Left renal cortex interstitium (tissue), 4 donors: Measurements from ENCODE around the gene TMEM203. TPM values are rescaled to one million over a fixed set of nuclear protein-coding genes. Genes with fewer than 3 reads are reported as not detected.

ENCODE experiments used
- polyA plus RNA-seq, 4 donors: library from polyadenylated mRNA; unstranded; fragments of 120-200 nt; gene quantifications; one replicate each; pipeline ENCODE4 v1.2.1, GENCODE V29; 2013; ENCODE audit not compliant: insufficient read length in 4 of 4

Gene TMEM203
- polyA plus RNA-seq, 4 donors, result 37.2 to 53.2 (median 43.5) TPM

Other genes starting within 250 kb of the TMEM203 start
- gene PTGDS, start 228.1 kb downstream of the TMEM203 start, polyA plus RNA-seq, result 10 to 100 TPM; 34.0 to 80.6 (median 34.4) TPM
- under 1 TPM in 3 of 4 donors, not detected in 1; 0.08 to 0.41 (median 0.17) TPM for gene LCNL1, start 222.7 kb downstream of the TMEM203 start, polyA plus RNA-seq
- 10 to 100 TPM; 22.4 to 53.2 (median 41.4) TPM for gene PAXX, start 213.2 kb downstream of the TMEM203 start, polyA plus RNA-seq
- 1 to 10 TPM in 1 of 4 donors, under 1 TPM in 3; 0.49 to 1.2 (median 0.74) TPM for gene CLIC3, start 209.1 kb downstream of the TMEM203 start, polyA plus RNA-seq
- 10 to 100 TPM; 36.4 to 60.9 (median 55.4) TPM for gene ABCA2, start 177.4 kb downstream of the TMEM203 start, polyA plus RNA-seq
- under 1 TPM in 2 of 4 donors, not detected in 2; 0.08 to 0.12 TPM for gene FUT7, start 173.6 kb downstream of the TMEM203 start, polyA plus RNA-seq
- 10 to 100 TPM; 19.8 to 46.8 (median 34.4) TPM for gene NPDC1, start 159.5 kb downstream of the TMEM203 start, polyA plus RNA-seq
- 1 to 10 TPM; 2.8 to 6.0 (median 5.1) TPM for gene ENTPD2, start 151.6 kb downstream of the TMEM203 start, polyA plus RNA-seq
- gene SAPCD2, start 135.1 kb downstream of the TMEM203 start, polyA plus RNA-seq, result 10 to 100 TPM in 1 of 4 donors, 1 to 10 TPM in 3; 5.5 to 10.0 (median 8.6) TPM
- gene UAP1L1, start 128.1 kb downstream of the TMEM203 start, polyA plus RNA-seq, result 1 to 10 TPM; 4.2 to 7.4 (median 5.9) TPM
- 10 to 100 TPM; 46.5 to 70.7 (median 63.1) TPM for gene MAN1B1, start 118.7 kb downstream of the TMEM203 start, polyA plus RNA-seq
- gene DPP7, start 90.9 kb downstream of the TMEM203 start, polyA plus RNA-seq, result 10 to 100 TPM; 14.5 to 31.9 (median 25.1) TPM
- gene GRIN1, start 66.5 kb downstream of the TMEM203 start, polyA plus RNA-seq, result under 1 TPM in 3 of 4 donors, not detected in 1; 0.06 to 0.60 (median 0.20) TPM
- gene LRRC26, start 35.6 kb downstream of the TMEM203 start, polyA plus RNA-seq, result under 1 TPM in 3 of 4 donors, not detected in 1; 0.12 to 0.29 (median 0.17) TPM
- under 1 TPM in 1 of 4 donors, not detected in 3; 0.16 TPM for gene TMEM210, start 33.6 kb downstream of the TMEM203 start, polyA plus RNA-seq
- 10 to 100 TPM; 31.3 to 56.1 (median 44.4) TPM for gene ANAPC2, start 17.1 kb downstream of the TMEM203 start, polyA plus RNA-seq
- gene SSNA1, start 17.0 kb downstream of the TMEM203 start, polyA plus RNA-seq, result 10 to 100 TPM; 44.5 to 78.1 (median 56.9) TPM
- gene TPRN, start 4.9 kb downstream of the TMEM203 start, polyA plus RNA-seq, result 10 to 100 TPM; 12.8 to 15.4 (median 14.7) TPM
- gene NDOR1, start 52 bp upstream of the TMEM203 start, polyA plus RNA-seq, result 10 to 100 TPM in 3 of 4 donors, 1 to 10 TPM in 1; 7.0 to 20.2 (median 14.5) TPM
- gene RNF208, start 16.6 kb upstream of the TMEM203 start, polyA plus RNA-seq, result 10 to 100 TPM in 3 of 4 donors, 1 to 10 TPM in 1; 5.4 to 15.1 (median 13.1) TPM
- 10 to 100 TPM in 2 of 4 donors, 1 to 10 TPM in 2; 5.1 to 20.9 (median 12.5) TPM for gene CYSRT1, start 19.5 kb upstream of the TMEM203 start, polyA plus RNA-seq
- 10 to 100 TPM in 2 of 4 donors, 1 to 10 TPM in 2; 3.6 to 20.1 (median 12.5) TPM for gene RNF224, start 21.9 kb upstream of the TMEM203 start, polyA plus RNA-seq
- gene SLC34A3, start 25.3 kb upstream of the TMEM203 start, polyA plus RNA-seq, result 10 to 100 TPM in 2 of 4 donors, 1 to 10 TPM in 2; 4.4 to 15.4 (median 8.9) TPM
- 100 to 1,000 TPM; 324 to 444 (median 393) TPM for gene TUBB4B, start 35.6 kb upstream of the TMEM203 start, polyA plus RNA-seq
- 1 to 10 TPM; 1.0 to 3.5 (median 2.3) TPM for gene STPG3, start 45.6 kb upstream of the TMEM203 start, polyA plus RNA-seq
- gene NELFB, start 49.7 kb upstream of the TMEM203 start, polyA plus RNA-seq, result 10 to 100 TPM; 49.5 to 67.0 (median 56.4) TPM
- gene TOR4A, start 72.1 kb upstream of the TMEM203 start, polyA plus RNA-seq, result 1 to 10 TPM; 3.9 to 8.5 (median 6.3) TPM
- gene NRARP, start 96.6 kb upstream of the TMEM203 start, polyA plus RNA-seq, result 1 to 10 TPM; 5.7 to 8.5 (median 8.2) TPM
- gene EXD3, start 217.5 kb upstream of the TMEM203 start, polyA plus RNA-seq, result 10 to 100 TPM in 3 of 4 donors, 1 to 10 TPM in 1; 8.1 to 26.1 (median 19.7) TPM
- gene NOXA1, start 217.7 kb upstream of the TMEM203 start, polyA plus RNA-seq, result 10 to 100 TPM in 1 of 4 donors, 1 to 10 TPM in 3; 4.3 to 13.1 (median 9.1) TPM
- under 1 TPM; 0.35 to 0.74 (median 0.64) TPM for gene ENTPD8, start 235.7 kb upstream of the TMEM203 start, polyA plus RNA-seq